Measurements from ENCODE around the gene MCC.

The MCC gene

DNA sequence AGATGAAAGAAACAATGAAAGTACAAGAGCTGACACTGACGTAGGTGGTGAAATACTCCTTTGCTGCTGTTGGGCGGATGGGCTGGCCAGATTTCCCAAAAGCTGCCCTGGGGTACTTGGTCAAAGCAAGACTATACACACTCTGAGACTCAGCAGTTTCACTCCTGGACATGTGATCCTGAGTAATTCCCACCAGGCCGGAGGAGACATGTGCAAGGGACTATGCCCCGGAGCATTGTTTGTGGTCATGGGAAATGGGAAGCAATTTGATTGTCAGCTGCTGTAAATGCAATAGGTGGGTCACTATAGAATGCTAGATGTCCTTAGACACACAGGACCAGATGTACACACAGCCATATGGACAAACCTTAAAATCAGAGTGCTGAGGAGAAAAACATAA, 395.6 kb downstream of the MCC start:
- TF ChIP-seq, protein P1, sequence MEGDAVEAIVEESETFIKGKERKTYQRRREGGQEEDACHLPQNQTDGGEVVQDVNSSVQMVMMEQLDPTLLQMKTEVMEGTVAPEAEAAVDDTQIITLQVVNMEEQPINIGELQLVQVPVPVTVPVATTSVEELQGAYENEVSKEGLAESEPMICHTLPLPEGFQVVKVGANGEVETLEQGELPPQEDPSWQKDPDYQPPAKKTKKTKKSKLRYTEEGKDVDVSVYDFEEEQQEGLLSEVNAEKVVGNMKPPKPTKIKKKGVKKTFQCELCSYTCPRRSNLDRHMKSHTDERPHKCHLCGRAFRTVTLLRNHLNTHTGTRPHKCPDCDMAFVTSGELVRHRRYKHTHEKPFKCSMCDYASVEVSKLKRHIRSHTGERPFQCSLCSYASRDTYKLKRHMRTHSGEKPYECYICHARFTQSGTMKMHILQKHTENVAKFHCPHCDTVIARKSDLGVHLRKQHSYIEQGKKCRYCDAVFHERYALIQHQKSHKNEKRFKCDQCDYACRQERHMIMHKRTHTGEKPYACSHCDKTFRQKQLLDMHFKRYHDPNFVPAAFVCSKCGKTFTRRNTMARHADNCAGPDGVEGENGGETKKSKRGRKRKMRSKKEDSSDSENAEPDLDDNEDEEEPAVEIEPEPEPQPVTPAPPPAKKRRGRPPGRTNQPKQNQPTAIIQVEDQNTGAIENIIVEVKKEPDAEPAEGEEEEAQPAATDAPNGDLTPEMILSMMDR (conservative IDR thresholded peaks at IDR 0.05; ENCODE audit: control insufficient read depth, insufficient read depth, low read depth, low read length), result no peak
- H3K4me3 ChIP-seq (ENCODE audit: control insufficient read depth, low read depth, low read length), result no peak overlapping the region
- DNase-seq (ENCODE audit: low read depth), result no peak

DNA sequence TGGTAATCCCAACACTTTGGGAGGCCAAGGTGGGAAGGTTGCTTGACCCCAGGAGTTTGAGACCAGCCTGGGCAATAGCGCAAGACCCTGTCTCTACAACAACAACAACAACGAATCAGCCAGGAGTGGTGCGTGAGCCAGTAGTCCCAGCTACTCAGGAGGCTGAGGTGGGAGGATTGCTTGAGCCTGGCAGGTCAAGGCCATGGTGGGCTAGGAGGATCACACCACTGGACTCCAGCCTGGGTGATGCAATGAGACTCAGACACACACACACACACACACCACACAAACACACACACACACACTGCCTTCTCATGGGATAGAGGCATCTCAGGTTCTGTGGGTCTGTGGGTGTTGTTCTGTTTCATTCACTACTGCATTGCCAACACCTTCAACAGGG, 396.6 kb downstream of the MCC start:
- TF ChIP-seq, protein P1 (conservative IDR thresholded peaks at IDR 0.05; ENCODE audit: control insufficient read depth, insufficient read depth, low read depth, low read length), result no peak
- H3K4me3 ChIP-seq (ENCODE audit: control insufficient read depth, low read depth, low read length), result no peak overlapping the region
- no peak for DNase-seq (ENCODE audit: low read depth)

DNA sequence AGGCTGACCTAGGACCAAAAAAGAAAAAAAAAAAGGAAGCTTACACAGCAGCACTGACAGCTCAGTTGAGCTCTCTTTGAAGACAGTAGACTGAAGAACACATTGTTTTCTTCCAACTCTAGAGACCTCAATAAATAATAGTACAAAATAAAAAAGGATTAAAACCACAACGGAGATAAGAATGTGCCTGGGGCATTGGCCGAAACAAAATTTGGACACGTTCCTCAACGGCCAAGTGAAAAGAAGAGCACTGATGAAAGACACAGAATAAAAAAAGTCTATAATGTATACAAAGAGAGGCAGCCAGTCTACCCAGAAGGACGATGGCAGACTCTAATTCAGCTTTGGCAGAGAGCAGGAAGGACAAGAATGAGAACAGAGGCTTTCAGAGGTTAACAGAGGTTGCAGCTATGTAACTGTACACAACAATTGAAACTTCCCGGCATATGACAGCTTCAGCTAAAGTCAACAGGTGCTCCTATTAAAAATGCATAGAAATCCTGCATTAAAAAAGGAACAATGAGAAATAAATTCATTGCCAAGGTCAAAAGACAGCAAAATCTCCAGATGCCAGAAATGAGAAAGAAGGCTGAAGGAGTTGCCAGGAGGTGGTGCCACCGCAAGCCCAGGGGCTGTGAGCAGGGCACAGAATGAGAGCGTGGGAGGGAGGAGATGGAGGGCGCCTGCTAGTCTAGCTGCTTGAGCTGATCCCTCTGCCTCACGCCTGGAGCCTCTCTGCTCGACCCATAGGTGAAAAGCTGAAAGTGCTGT, 397.7 kb downstream of the MCC start:
- no peak overlapping the region for H3K4me3 ChIP-seq (ENCODE audit: control insufficient read depth, low read depth, low read length)
- DNase-seq (ENCODE audit: low read depth), result no peak
- TF ChIP-seq, protein P1 (conservative IDR thresholded peaks at IDR 0.05; ENCODE audit: control insufficient read depth, insufficient read depth, low read depth, low read length), result no peak

DNA sequence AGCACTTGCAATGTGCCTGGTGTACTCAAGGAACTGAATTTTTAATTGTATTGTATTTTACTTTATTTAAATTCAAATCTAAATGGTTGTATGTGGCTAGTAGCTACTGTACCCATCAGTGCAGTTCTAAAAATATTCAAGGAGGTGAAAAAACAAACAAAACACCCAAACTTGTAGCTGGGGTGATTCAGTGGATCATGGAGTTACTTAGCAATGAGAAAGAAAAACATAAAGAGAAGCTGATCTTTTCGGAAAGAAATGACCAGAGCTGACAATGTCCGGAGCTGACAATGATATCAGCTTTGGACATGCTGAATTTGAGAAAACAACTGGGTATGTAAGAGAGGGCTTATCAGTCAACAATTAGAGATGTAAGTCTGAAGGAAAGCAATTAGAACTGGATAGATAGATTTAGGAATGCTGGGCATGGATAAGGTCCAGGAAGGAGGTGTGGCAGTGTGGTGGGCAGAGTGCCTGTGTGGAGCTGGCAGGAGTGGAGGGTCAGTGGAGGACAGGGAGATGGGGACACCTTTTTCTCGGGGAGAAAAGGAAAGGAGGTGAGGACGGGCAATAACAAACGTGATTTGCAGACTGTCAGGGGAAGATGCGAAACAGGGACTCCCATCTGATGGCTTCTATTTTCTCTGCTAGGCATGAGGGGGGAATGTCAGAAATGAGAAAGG, 398.5 kb downstream of the MCC start:
- peak; percentile 18 for DNase-seq (ENCODE audit: low read depth)
- H3K4me3 ChIP-seq (ENCODE audit: control insufficient read depth, low read depth, low read length), result no peak overlapping the region
- TF ChIP-seq, protein P1 (conservative IDR thresholded peaks at IDR 0.05; ENCODE audit: control insufficient read depth, insufficient read depth, low read depth, low read length), result no peak

DNA sequence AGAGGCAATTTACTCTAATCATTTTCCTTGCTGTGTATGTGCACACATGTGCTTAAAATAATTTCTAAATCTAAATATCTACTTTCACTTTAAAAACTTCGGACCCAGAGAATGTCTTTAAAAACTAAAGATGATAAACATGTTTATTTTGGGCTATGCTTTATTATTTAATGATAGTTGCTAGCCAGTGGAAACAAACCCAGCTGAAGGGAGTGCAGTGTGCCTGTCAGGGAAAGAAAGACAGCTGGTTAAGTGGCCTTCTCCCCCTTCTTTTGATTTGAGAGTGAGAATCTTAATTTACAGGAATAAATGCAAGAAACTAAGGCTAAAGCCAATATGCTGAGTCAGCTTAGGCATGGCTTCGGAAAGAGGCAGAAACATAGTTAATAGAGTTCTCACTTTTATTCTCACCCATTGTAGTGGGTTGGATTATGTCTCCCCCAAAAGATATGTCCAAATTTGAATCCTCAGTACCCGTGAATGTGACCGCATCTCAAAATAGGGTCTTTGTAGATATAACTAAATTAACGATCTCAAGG, 400.2 kb downstream of the MCC start:
- no peak for DNase-seq (ENCODE audit: low read depth)
- TF ChIP-seq, protein P1 (conservative IDR thresholded peaks at IDR 0.05; ENCODE audit: control insufficient read depth, insufficient read depth, low read depth, low read length), result no peak
- H3K4me3 ChIP-seq (ENCODE audit: control insufficient read depth, low read depth, low read length), result no peak overlapping the region

DNA sequence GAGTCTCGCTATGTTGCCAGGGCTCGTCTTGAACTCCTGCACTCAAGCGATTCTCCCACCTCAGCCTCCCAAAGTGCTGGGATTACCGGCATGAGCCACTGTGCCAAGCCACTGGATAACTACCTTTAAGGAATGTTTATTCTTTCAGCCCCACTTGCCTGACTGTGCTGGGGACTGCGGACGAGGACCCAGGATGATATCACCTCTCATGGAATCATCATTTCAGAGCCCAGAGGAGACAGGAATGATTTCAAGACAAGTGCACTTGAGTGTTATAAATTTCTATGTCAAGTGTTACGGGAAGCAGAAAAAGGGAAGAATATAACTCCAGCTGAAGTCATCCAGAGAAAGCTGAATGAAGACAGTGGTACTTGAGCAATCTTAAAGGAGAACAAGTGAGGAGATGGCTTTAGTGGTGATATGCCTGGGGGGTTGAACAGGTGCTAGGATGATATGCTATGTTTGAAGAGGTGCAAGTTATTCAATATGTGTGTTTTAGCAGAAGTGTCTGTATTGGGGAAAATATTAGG, 402.3 kb downstream of the MCC start:
- TF ChIP-seq, protein P1 (conservative IDR thresholded peaks at IDR 0.05; ENCODE audit: control insufficient read depth, insufficient read depth, low read depth, low read length), result no peak
- H3K4me3 ChIP-seq (ENCODE audit: control insufficient read depth, low read depth, low read length), result no peak overlapping the region
- no peak for DNase-seq (ENCODE audit: low read depth)
